HepG2 (cell line): ENCODE results near the gene GABRR3. TPM values are rescaled to one million over a fixed set of nuclear protein-coding genes. Genes with fewer than 3 reads are reported as not detected.

Experiments
- ATAC-seq: fragments of 200-7000 bp; cut with Tn5 transposase; 3 replicates; pipeline ENCODE4 v1.9.1; 2020; ENCODE audit warnings: mild to moderate bottlenecking, moderate library complexity
- BruUV-seq: library from RNA; stranded (reverse); fragments of 400-500 nt; replicated peaks from 2 replicates; lab custom pipeline; 2021; lab: Mats Ljungman, UMichigan
- CTCF ChIA-PET: fragments of 300-600 bp; formaldehyde crosslinking; extraction: SDS; loops from one replicate; lab custom pipeline; 2021; ENCODE audit warnings: low total read pairs, inconsistent platforms, low intra/inter-chr PET ratio; lab: Yijun Ruan, JAX
- POLR2A ChIA-PET: fragments of 350-600 bp; sonication (Branson Sonifier 250); formaldehyde crosslinking; loops from one replicate; lab custom pipeline; 2020; ENCODE audit warnings: antibody characterized with exemption, inconsistent platforms; lab: Yijun Ruan, JAX
- DNase-seq: peaks from one replicate; pipeline ENCODE4 v3.0.0-alpha.2; 2015; ENCODE audit warnings: low spot score
- FAIRE-seq: peaks from 3 replicates; lab custom pipeline; 2011; peaks lifted over from hg19 to GRCh38; lab: Jason Lieb, UNC
- H2AFZ ChIP-seq: one replicate; pipeline ENCODE4 v1.6.1; 2011; ENCODE audit warnings: low read length, inconsistent platforms
- H3K27ac ChIP-seq: fragments of 300-600 bp; 3 replicates; pipeline ENCODE4 v1.8.0; 2011; ENCODE audit warnings: mixed run types, mild to moderate bottlenecking, mixed read lengths, low read length, inconsistent platforms; ENCODE audit not compliant: insufficient read depth; ENCODE audit errors: extremely low read length
- H3K27me3 ChIP-seq, 2 experiments: fragments of 200-600 bp in 1 of 2; 2 replicates in 1 of 2; 3 replicates in 1 of 2; pipeline versions ENCODE4 v1.6.0 to v1.8.0; 2011; ENCODE audit warnings: low read length in 2 of 2, mild to moderate bottlenecking in 2 of 2, moderate library complexity in 2 of 2, inconsistent platforms in 1 of 2; ENCODE audit not compliant: insufficient read depth in 2 of 2, control insufficient read depth in 1 of 2
- H3K36me3 ChIP-seq, 2 experiments: fragments of 200-600 bp in 1 of 2; replicated peaks in 1 of 2; 2 replicates in 1 of 2; 3 replicates in 1 of 2; pipeline versions ENCODE4 v1.5.1 to v1.8.0; 2011; ENCODE audit warnings: low read length in 2 of 2, inconsistent platforms in 1 of 2; ENCODE audit not compliant: insufficient read depth in 2 of 2, control insufficient read depth in 1 of 2
- H3K4me1 ChIP-seq: 2 replicates; pipeline ENCODE4 v1.5.1; 2012; ENCODE audit warnings: low read length, inconsistent platforms; ENCODE audit not compliant: insufficient read depth
- H3K4me2 ChIP-seq: 2 replicates; pipeline ENCODE4 v1.6.0; 2011; ENCODE audit warnings: low read depth, low read length, inconsistent platforms
- H3K4me3 ChIP-seq, 3 experiments: fragments of 200-600 bp in 1 of 3; sonication (generic), shearing (Covaris generic) in 1 of 3; replicated peaks in 1 of 3; 2 replicates each; pipeline ENCODE4 v1.5.1; 2011 to 2016; ENCODE audit warnings: low read length in 3 of 3, inconsistent platforms in 2 of 3, low read depth in 2 of 3, mild to moderate bottlenecking in 2 of 3, control low read depth in 1 of 3, mixed read lengths in 1 of 3; ENCODE audit not compliant: insufficient read depth in 1 of 3
- H3K79me2 ChIP-seq: one replicate; pipeline ENCODE4 v1.6.1; 2011; ENCODE audit warnings: low read length, inconsistent platforms; ENCODE audit not compliant: insufficient read depth
- H3K9ac ChIP-seq: 2 replicates; pipeline ENCODE4 v1.6.0; 2011; ENCODE audit warnings: mild to moderate bottlenecking, low read depth, low read length, inconsistent platforms; ENCODE audit not compliant: insufficient read depth
- H3K9me3 ChIP-seq: 2 replicates; pipeline ENCODE4 v1.5.1; 2012; ENCODE audit warnings: mild to moderate bottlenecking, low read length
- H4K20me1 ChIP-seq: 2 replicates; pipeline ENCODE4 v1.6.0; 2011; ENCODE audit warnings: inconsistent platforms, mild to moderate bottlenecking, low read length, moderate library complexity; ENCODE audit not compliant: insufficient read depth
- CAMTA2 ChIP-seq: sonication (generic); formaldehyde crosslinking; IDR thresholded peaks from 2 replicates; pipeline ENCODE4 v1.4.0; 2020; ENCODE audit warnings: mild to moderate bottlenecking, missing genetic modification reagents, borderline replicate concordance
- CCDC6 ChIP-seq: sonication (generic); formaldehyde crosslinking; IDR thresholded peaks from 2 replicates; pipeline ENCODE4 v1.8.1; 2022; ENCODE audit warnings: mild to moderate bottlenecking, missing genetic modification reagents, moderate library complexity
- HOXA3 ChIP-seq: sonication (generic); formaldehyde crosslinking; IDR thresholded peaks from 2 replicates; pipeline ENCODE4 v1.5.0; 2020; ENCODE audit warnings: missing genetic modification reagents
- KLF15 ChIP-seq: sonication (generic); formaldehyde crosslinking; IDR thresholded peaks from 2 replicates; pipeline ENCODE4 v1.8.1; 2023; ENCODE audit warnings: borderline replicate concordance, mild to moderate bottlenecking, inconsistent platforms, missing genetic modification reagents, mixed read lengths
- NONO ChIP-seq, 2 experiments: fragments of 450-650 bp in 1 of 2; sonication (generic) in 1 of 2; formaldehyde crosslinking in 1 of 2; IDR thresholded peaks in 1 of 2; conservative IDR thresholded peaks in 1 of 2; 2 replicates each; pipeline versions ENCODE4 v1.6.1 to v1.8.0; 2017 to 2022; ENCODE audit warnings: mild to moderate bottlenecking in 1 of 2, missing genetic modification reagents in 1 of 2, moderate library complexity in 1 of 2
- SKI ChIP-seq: fragments of 450-650 bp; IDR thresholded peaks from one replicate; pipeline ENCODE4 v1.6.1; 2018; ENCODE audit warnings: mild to moderate bottlenecking; ENCODE audit not compliant: partially characterized antibody
- TBX3 ChIP-seq: fragments of 450-650 bp; IDR thresholded peaks from 2 replicates; pipeline ENCODE4 v1.6.1; 2017; ENCODE audit warnings: antibody characterized with exemption, mild to moderate bottlenecking, inconsistent platforms, borderline replicate concordance
- ZNF350 ChIP-seq: sonication (generic); formaldehyde crosslinking; IDR thresholded peaks from 2 replicates; pipeline ENCODE4 v1.4.0; 2020; ENCODE audit warnings: mild to moderate bottlenecking, low read depth, missing genetic modification reagents, borderline replicate concordance
- ZNF44 ChIP-seq: sonication (generic); formaldehyde crosslinking; IDR thresholded peaks from 2 replicates; pipeline ENCODE4 v1.5.1; 2020; ENCODE audit warnings: mild to moderate bottlenecking, missing genetic modification reagents
- ZNF564 ChIP-seq: sonication (generic); formaldehyde crosslinking; IDR thresholded peaks from 2 replicates; pipeline ENCODE4 v1.8.1; 2023; ENCODE audit warnings: mild to moderate bottlenecking, missing genetic modification reagents
- WGBS: methylation state at CpG from one replicate; pipeline ENCODE4 v1.1.6; 2017; ENCODE audit warnings: low lambda C conversion rate; 5-methylcytosine and 5-hydroxymethylcytosine counted together
- in situ Hi-C: cut with HindIII; loops from 2 replicates; pipeline ENCODE4 v1.10.0; 2017; ENCODE audit warnings: low pct_unique_long_range_greater_than_20kb; ENCODE audit not compliant: extremely low pct_ligation_motif_present
- intact Hi-C: fragments of 100-400 bp; cut with micrococcal nuclease; formaldehyde crosslinking; loops from one replicate; pipeline ENCODE4 v1.10.0; 2022; ENCODE audit not compliant: unreplicated experiment
- polyA plus RNA-seq, 8 experiments: library from polyadenylated mRNA; depleted of rRNA in 3 of 8; stranded (reverse) in 7 of 8; unstranded in 1 of 8; fragments of >200 nt; fragmentation: Illumina TruSeq in 4 of 8; extraction: Trizol in 4 of 8; gene quantifications; 2 replicates each; pipeline versions ENCODE4 v1.2.1 to v1.2.3, GENCODE V29; 2011 to 2016; ENCODE audit warnings: low read depth in 4 of 8, missing spikeins in 1 of 8, mixed read lengths in 1 of 8; ENCODE audit not compliant: insufficient read depth in 1 of 8
- total RNA-seq, 5 experiments: library from RNA; depleted of rRNA; stranded (reverse); fragments of >200 nt; fragmentation: Illumina TruSeq; extraction: Trizol; gene quantifications; 2 replicates each; pipeline ENCODE4 v1.2.3, GENCODE V29; 2016; ENCODE audit warnings: low read depth in 1 of 5
- TF ChIP-seq, protein P1 (sequence below), 2 experiments: sonication (generic) in 1 of 2; formaldehyde crosslinking in 1 of 2; IDR thresholded peaks; 2 replicates each; pipeline versions ENCODE4 v1.6.1 to v1.9.0; 2014 to 2022; ENCODE audit warnings: antibody characterized with exemption in 1 of 2, borderline replicate concordance in 1 of 2, inconsistent platforms in 1 of 2, low read depth in 1 of 2, missing genetic modification reagents in 1 of 2
- TF ChIP-seq, protein P2 (sequence below): IDR thresholded peaks from 2 replicates; pipeline ENCODE4 v1.6.1; 2016

Gene GABRR3
- total and polyA plus RNA-seq, 2 of the 13 experiments (the other 11 are each of a cell fraction or from before 2014, with no cell fraction given): 0.42 to 0.83 TPM

DNA sequence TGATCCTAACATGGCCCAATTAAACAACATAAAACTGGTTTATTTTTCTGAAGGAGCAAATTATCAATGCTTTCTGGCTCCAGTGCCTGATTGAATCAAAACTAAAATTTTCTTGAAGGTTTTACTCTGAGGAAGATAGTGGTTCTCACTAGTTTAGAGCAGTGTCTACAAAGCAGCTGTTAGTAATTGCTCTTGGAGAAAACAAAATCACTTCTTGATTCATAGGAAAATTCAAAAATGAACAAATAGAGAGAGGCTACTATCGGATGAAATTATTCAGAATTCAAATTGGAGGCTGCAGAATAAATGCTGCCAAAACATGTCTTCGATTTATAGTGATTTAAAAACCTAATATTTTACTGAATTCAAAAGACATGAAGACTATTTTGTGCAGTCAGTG, 47.8 kb downstream of the GABRR3 start:
- no peak for FAIRE-seq
- no peaks in the 10 kb centered on the region for H3K79me2 ChIP-seq
- no peak overlapping the region for H3K9ac ChIP-seq
- ChIA-PET CTCF (no interaction called here), POLR2A (no interaction called here)
- in situ Hi-C loops (no loop called here), intact Hi-C loops (no loop called here)
- no peaks in the 10 kb centered on the region for H3K36me3 ChIP-seq
- H4K20me1 ChIP-seq: no peaks in the 10 kb centered on the region
- H3K27ac ChIP-seq: no peak overlapping the region
- H3K4me1 ChIP-seq: peaks cover 27% of the 10 kb centered on the region
- TF ChIP-seq SKI: no peak
- no peaks in the 10 kb centered on the region for H3K9me3 ChIP-seq
- H2AFZ ChIP-seq: no peak overlapping the region
- H3K4me3 ChIP-seq: no peak overlapping the region
- no peak overlapping the region for H3K4me2 ChIP-seq
- 54% methylated on average over 2 of the region's 2 CpGs for WGBS
- ATAC-seq: no peak
- DNase-seq: no peak
- no peaks in the 10 kb centered on the region for H3K27me3 ChIP-seq
- BruUV-seq: no TSS peak

DNA sequence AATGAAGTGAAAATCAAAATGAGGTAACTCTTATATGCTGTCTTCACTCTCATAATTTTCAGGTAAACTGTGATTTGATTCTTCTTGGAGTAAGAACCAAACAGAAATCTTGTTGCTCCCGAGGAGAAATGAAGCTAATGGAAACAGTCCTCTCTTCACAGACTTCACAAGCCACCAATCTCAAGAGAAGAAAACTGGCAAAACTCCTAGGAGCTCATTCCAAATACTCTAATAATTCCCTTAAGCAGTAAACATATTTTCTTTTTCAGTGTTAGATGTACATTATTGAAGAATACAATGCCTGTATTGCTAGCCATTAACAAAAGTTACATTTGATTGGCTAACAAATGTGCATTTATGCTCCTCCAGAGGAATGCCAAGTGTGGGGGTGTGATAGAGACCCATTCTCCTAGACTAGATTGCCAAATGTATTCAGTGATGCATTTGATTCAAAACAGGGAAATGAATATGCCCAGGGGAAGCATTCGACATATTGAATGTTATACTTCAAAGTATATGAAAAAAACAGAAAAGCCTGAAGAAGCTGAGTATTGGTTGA, 51.1 kb downstream of the GABRR3 start:
- WGBS: 73% methylated on average over 2 of the region's 2 CpGs
- BruUV-seq: no TSS peak
- Histone ChIP-seq H3K27ac (no peak overlapping the region), H4K20me1 (no peaks in the 10 kb centered on the region), H3K4me1 (peaks cover 20% of the 10 kb centered on the region), H3K79me2 (no peaks in the 10 kb centered on the region), H3K4me3 (no peak overlapping the region), H3K9ac (no peak overlapping the region), H3K4me2 (no peak overlapping the region), H2AFZ (no peak overlapping the region), H3K9me3 (no peaks in the 10 kb centered on the region), H3K27me3 (no peaks in the 10 kb centered on the region), H3K36me3 (no peaks in the 10 kb centered on the region)
- FAIRE-seq (no peak), DNase-seq (no peak), ATAC-seq (no peak)
- intact Hi-C loops: no loop called here
- in situ Hi-C loops: no loop called here
- POLR2A ChIA-PET: no interaction called here
- CTCF ChIA-PET: no interaction called here
- no peak for TF ChIP-seq CAMTA2 (CRISPR knock-in tag)
- no peak for TF ChIP-seq ZNF564 (CRISPR knock-in tag)
- TF ChIP-seq NONO (IDR thresholded peaks at IDR 0.05): no peak
- TF ChIP-seq NONO (CRISPR knock-in tag; conservative IDR thresholded peaks at IDR 0.05): no peak
- no peak for TF ChIP-seq ZNF350
- TF ChIP-seq, protein P1, sequence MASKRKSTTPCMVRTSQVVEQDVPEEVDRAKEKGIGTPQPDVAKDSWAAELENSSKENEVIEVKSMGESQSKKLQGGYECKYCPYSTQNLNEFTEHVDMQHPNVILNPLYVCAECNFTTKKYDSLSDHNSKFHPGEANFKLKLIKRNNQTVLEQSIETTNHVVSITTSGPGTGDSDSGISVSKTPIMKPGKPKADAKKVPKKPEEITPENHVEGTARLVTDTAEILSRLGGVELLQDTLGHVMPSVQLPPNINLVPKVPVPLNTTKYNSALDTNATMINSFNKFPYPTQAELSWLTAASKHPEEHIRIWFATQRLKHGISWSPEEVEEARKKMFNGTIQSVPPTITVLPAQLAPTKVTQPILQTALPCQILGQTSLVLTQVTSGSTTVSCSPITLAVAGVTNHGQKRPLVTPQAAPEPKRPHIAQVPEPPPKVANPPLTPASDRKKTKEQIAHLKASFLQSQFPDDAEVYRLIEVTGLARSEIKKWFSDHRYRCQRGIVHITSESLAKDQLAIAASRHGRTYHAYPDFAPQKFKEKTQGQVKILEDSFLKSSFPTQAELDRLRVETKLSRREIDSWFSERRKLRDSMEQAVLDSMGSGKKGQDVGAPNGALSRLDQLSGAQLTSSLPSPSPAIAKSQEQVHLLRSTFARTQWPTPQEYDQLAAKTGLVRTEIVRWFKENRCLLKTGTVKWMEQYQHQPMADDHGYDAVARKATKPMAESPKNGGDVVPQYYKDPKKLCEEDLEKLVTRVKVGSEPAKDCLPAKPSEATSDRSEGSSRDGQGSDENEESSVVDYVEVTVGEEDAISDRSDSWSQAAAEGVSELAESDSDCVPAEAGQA (IDR thresholded peaks at IDR 0.05; ENCODE audit: low read depth): no peak
- TF ChIP-seq, protein P1 (CRISPR knock-in tag; IDR thresholded peaks at IDR 0.05; ENCODE audit: borderline replicate concordance): no peak
- no peak for TF ChIP-seq CCDC6
- TF ChIP-seq TBX3: no peak
- TF ChIP-seq ZNF44 (CRISPR knock-in tag): no peak
- TF ChIP-seq KLF15 (CRISPR knock-in tag): no peak
- TF ChIP-seq, protein P2, sequence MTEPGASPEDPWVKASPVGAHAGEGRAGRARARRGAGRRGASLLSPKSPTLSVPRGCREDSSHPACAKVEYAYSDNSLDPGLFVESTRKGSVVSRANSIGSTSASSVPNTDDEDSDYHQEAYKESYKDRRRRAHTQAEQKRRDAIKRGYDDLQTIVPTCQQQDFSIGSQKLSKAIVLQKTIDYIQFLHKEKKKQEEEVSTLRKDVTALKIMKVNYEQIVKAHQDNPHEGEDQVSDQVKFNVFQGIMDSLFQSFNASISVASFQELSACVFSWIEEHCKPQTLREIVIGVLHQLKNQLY (CRISPR knock-in tag): no peak
- no peak for TF ChIP-seq HOXA3
